HFFc6 (cell line): ENCODE data around the gene CISD3. TPM values are rescaled to one million over a fixed set of nuclear protein-coding genes. Genes with fewer than 3 reads are reported as not detected.

Experiments
- DNase-seq: peaks from one replicate; pipeline ENCODE4 v3.0.0-alpha.2; 2018
- H3K27ac Mint-ChIP-seq: 2 replicates; pipeline ENCODE4 v1.8.0; 2020; ENCODE audit warnings: mild to moderate bottlenecking, mixed read lengths
- H3K27me3 Mint-ChIP-seq: 2 replicates; pipeline ENCODE4 v1.8.0; 2021; ENCODE audit warnings: mild to moderate bottlenecking, moderate library complexity, mixed read lengths; ENCODE audit not compliant: insufficient read depth
- H3K36me3 Mint-ChIP-seq: 2 replicates; pipeline ENCODE4 v1.8.0; 2021; ENCODE audit warnings: low read depth, mixed read lengths
- H3K4me1 Mint-ChIP-seq: 2 replicates; pipeline ENCODE4 v1.8.0; 2020; ENCODE audit warnings: low read depth, mixed read lengths
- H3K4me3 Mint-ChIP-seq: 2 replicates; pipeline ENCODE4 v1.8.0; 2020; ENCODE audit warnings: mild to moderate bottlenecking, moderate library complexity, mixed read lengths
- H3K9me3 Mint-ChIP-seq: 2 replicates; pipeline ENCODE4 v1.8.0; 2020; ENCODE audit warnings: mild to moderate bottlenecking, mixed read lengths
- CTCF ChIP-seq: fragments of 200-600 bp; sonication (generic); IDR thresholded peaks from 2 replicates; pipeline ENCODE4 v1.5.0; 2021; ENCODE audit warnings: antibody characterized with exemption, mild to moderate bottlenecking
- total RNA-seq, 6 experiments: library from RNA; stranded (reverse); fragmentation: NEBNext Ultra II Directional; extraction: Animal tissue kit (Norgen Biotek cat#: 25700); gene quantifications; 2 replicates in 1 of 6; 3 replicates in 5 of 6; pipeline ENCODE4 v1.2.3, GENCODE V29; 2021

Gene CISD3
- total RNA-seq, 6 experiments from 2014 or later = 35.0 to 38.7 (median 36.6) TPM

GRCh38 chr17:38749223-38750043, 19.3 kb downstream of the CISD3 start:
- H3K4me3 Mint-ChIP-seq = peak overlapping the region; percentile 95
- peak overlapping the region; percentile 53 for H3K27ac Mint-ChIP-seq
- no peak; the same call in 1 of the 2 replicates for TF ChIP-seq CTCF
- peaks cover 13% of the 10 kb centered on the region for H3K36me3 Mint-ChIP-seq
- H3K9me3 Mint-ChIP-seq = no peaks in the 10 kb centered on the region
- peaks cover 51% of the 10 kb centered on the region for H3K4me1 Mint-ChIP-seq
- DNase-seq = peak; percentile 49
- peaks cover 5% of the 10 kb centered on the region for H3K27me3 Mint-ChIP-seq

- Mint-ChIP-seq H3K4me1 (peaks cover 47% of the 10 kb centered on the region), H3K27ac (peak overlapping the region; percentile 53), H3K36me3 (peaks cover 10% of the 10 kb centered on the region), H3K4me3 (peak overlapping the region; percentile 95), H3K27me3 (peaks cover 5% of the 10 kb centered on the region), H3K9me3 (no peaks in the 10 kb centered on the region)
- no peak for DNase-seq
- TF ChIP-seq CTCF = no peak
Observed at GRCh38 chr17:38750044-38750311, 19.8 kb downstream of the CISD3 start.

- H3K27me3 Mint-ChIP-seq = peaks cover 5% of the 10 kb centered on the region
- peak overlapping the region; percentile 90 for H3K27ac Mint-ChIP-seq
- no peak for DNase-seq
- no peaks in the 10 kb centered on the region for H3K9me3 Mint-ChIP-seq
- H3K4me3 Mint-ChIP-seq = peak overlapping the region; percentile 95
- peaks cover 44% of the 10 kb centered on the region for H3K4me1 Mint-ChIP-seq
- H3K36me3 Mint-ChIP-seq = peaks cover 10% of the 10 kb centered on the region
- no peak for TF ChIP-seq CTCF
Observed at GRCh38 chr17:38750312-38751121, 20.4 kb downstream of the CISD3 start.

GRCh38 chr17:38751144-38751807, 21.1 kb downstream of the CISD3 start:
- no peak for DNase-seq
- TF ChIP-seq CTCF = no peak
- Mint-ChIP-seq H3K27ac (peak overlapping the region; percentile 90), H3K9me3 (no peaks in the 10 kb centered on the region), H3K4me3 (peak overlapping the region; percentile 95), H3K36me3 (peaks cover 15% of the 10 kb centered on the region), H3K27me3 (peaks cover 5% of the 10 kb centered on the region), H3K4me1 (peaks cover 37% of the 10 kb centered on the region)

GRCh38 chr17:38751808-38752307, 21.7 kb downstream of the CISD3 start:
- Mint-ChIP-seq H3K9me3 (no peaks in the 10 kb centered on the region), H3K27me3 (peaks cover 5% of the 10 kb centered on the region), H3K27ac (peak overlapping the region; percentile 90), H3K36me3 (peaks cover 15% of the 10 kb centered on the region), H3K4me3 (peak overlapping the region; percentile 95), H3K4me1 (peaks cover 31% of the 10 kb centered on the region)
- TF ChIP-seq CTCF = no peak
- peak; percentile 67 for DNase-seq
